HEK293T (cell line): Measurements from ENCODE around the gene C6.

Source experiments
- LEF1 ChIP-seq: fragments of 450-650 bp; IDR thresholded peaks from 2 replicates; pipeline ENCODE4 v1.6.1; 2017; ENCODE audit warnings: mild to moderate bottlenecking, borderline replicate concordance
- NFRKB ChIP-seq: fragments of 450-650 bp; IDR thresholded peaks from 2 replicates; pipeline ENCODE4 v1.6.1; 2016; ENCODE audit warnings: mild to moderate bottlenecking, moderate library complexity
- SP1 ChIP-seq: fragments of 450-650 bp; IDR thresholded peaks from 2 replicates; pipeline ENCODE4 v1.6.1; 2017
- ZNF384 ChIP-seq: fragments of 450-650 bp; IDR thresholded peaks from 2 replicates; pipeline ENCODE4 v1.6.1; 2016

- no peak for TF ChIP-seq SP1
- TF ChIP-seq LEF1, result no peak
- no peak for TF ChIP-seq ZNF384
- TF ChIP-seq NFRKB, result no peak
Observed at GRCh38 chr5:41203033-41203432, 10.3 kb downstream of the C6 start.
